Activated CD4-positive, alpha-beta T cell treated with anti-CD3 and anti-CD28 coated beads for 48 hours (primary cell): ENCODE results near the gene VWA5B2.

Source experiments
- DNase-seq: peaks from one replicate; pipeline ENCODE4 v3.0.0-alpha.2; 2020

VWA5B2 gene

GRCh38 chr3:184227481-184227935 lies 1.9 kb upstream of the VWA5B2 start:
- peak; percentile 65 for DNase-seq

- DNase-seq, result no peak
Observed at GRCh38 chr3:184228376-184229137, 828 bp upstream of the VWA5B2 start.

GRCh38 chr3:184230081-184230602 lies 757 bp downstream of the VWA5B2 start:
- no peak for DNase-seq

GRCh38 chr3:184230603-184231528 lies 1.5 kb downstream of the VWA5B2 start:
- DNase-seq, result no peak

- no peak for DNase-seq
Observed at GRCh38 chr3:184231671-184232070, 2.3 kb downstream of the VWA5B2 start.

- DNase-seq, result no peak
Observed at GRCh38 chr3:184233127-184233843, 3.9 kb downstream of the VWA5B2 start.

GRCh38 chr3:184234224-184234623 lies 4.8 kb downstream of the VWA5B2 start:
- no peak for DNase-seq

- no peak for DNase-seq
Observed at GRCh38 chr3:184234671-184235380, 5.4 kb downstream of the VWA5B2 start.

- DNase-seq, result no peak
Observed at GRCh38 chr3:184235381-184236032, 6.1 kb downstream of the VWA5B2 start.

GRCh38 chr3:184236033-184236410 lies 6.6 kb downstream of the VWA5B2 start:
- no peak for DNase-seq

- no peak for DNase-seq
Observed at GRCh38 chr3:184236636-184237035, 7.3 kb downstream of the VWA5B2 start.

GRCh38 chr3:184237211-184237610 lies 7.8 kb downstream of the VWA5B2 start:
- no peak for DNase-seq

GRCh38 chr3:184237807-184238206 lies 8.4 kb downstream of the VWA5B2 start:
- DNase-seq, result no peak

- no peak for DNase-seq
Observed at GRCh38 chr3:184238246-184238818, 8.9 kb downstream of the VWA5B2 start.

- no peak for DNase-seq
Observed at GRCh38 chr3:184239221-184239620, 9.8 kb downstream of the VWA5B2 start.

GRCh38 chr3:184239708-184240107 lies 10.3 kb downstream of the VWA5B2 start:
- no peak for DNase-seq

GRCh38 chr3:184240384-184241140 lies 11.2 kb downstream of the VWA5B2 start:
- DNase-seq, result no peak

- DNase-seq, result no peak
Observed at GRCh38 chr3:184241141-184241446, 11.7 kb downstream of the VWA5B2 start.

GRCh38 chr3:184241447-184242296 lies 12.3 kb downstream of the VWA5B2 start:
- no peak for DNase-seq

- DNase-seq, result no peak
Observed at GRCh38 chr3:184242297-184242685, 12.9 kb downstream of the VWA5B2 start.
